H1 (cell line): ENCODE measurements around the gene ZSWIM6. TPM values are rescaled to one million over a fixed set of nuclear protein-coding genes. Genes with fewer than 3 reads are reported as not detected.

ENCODE experiments used
- JUND ChIP-seq: IDR thresholded peaks from 2 replicates; pipeline ENCODE4 v1.6.1; 2011; ENCODE audit warnings: mild to moderate bottlenecking, improper control_type of control experiment, low read length
- POU5F1 ChIP-seq: IDR thresholded peaks from 2 replicates; pipeline ENCODE4 v1.6.1; 2011; ENCODE audit warnings: low read depth, mild to moderate bottlenecking, low read length, moderate library complexity
- RAD21 ChIP-seq, 2 experiments: IDR thresholded peaks in 1 of 2; conservative IDR thresholded peaks in 1 of 2; 2 replicates each; pipeline ENCODE4 v1.6.1; 2011; ENCODE audit warnings: low read depth in 2 of 2, low read length in 2 of 2, improper control_type of control experiment in 1 of 2, inconsistent platforms in 1 of 2, mild to moderate bottlenecking in 1 of 2, moderate library complexity in 1 of 2
- polyA plus RNA-seq, 7 experiments: library from polyadenylated mRNA; depleted of rRNA in 3 of 7; stranded (reverse) in 5 of 7; unstranded in 2 of 7; fragments of >200 nt in 5 of 7; fragments of 200-250 nt in 2 of 7; gene quantifications; 1 replicate in 5 of 7; 2 replicates in 1 of 7; 4 replicates in 1 of 7; pipeline versions ENCODE4 v1.2.1 to v1.2.3, GENCODE V29; 2011 to 2013; ENCODE audit warnings: missing spikeins in 2 of 7, mixed read lengths in 2 of 7
- total RNA-seq: library from RNA; stranded (reverse); fragmentation: NEBNext Ultra II Directional; extraction: Animal tissue kit (Norgen Biotek cat#: 25700); gene quantifications from 2 replicates; pipeline ENCODE4 v1.2.1, GENCODE V29; 2021

The ZSWIM6 gene
- total and polyA plus RNA-seq, 2 of the 8 experiments (the other 6 are each of a cell fraction or from before 2014, with no cell fraction given): 7.9 to 12.4 TPM

GRCh38 chr5:61349935-61350334 is 17.9 kb downstream of the ZSWIM6 start (continued):
- TF ChIP-seq JUND (no peak), POU5F1 (no peak), RAD21 (IDR thresholded peaks at IDR 0.05 in 1 of 2, conservative IDR thresholded peaks at IDR 0.05 in 1 of 2; ENCODE audit: low read depth in 2 of 2, low read length in 2 of 2) (no peak)
